SK-N-SH (cell line): ENCODE measurements around the gene ASTN2.

Experiments used
- CTCF ChIP-seq: fragments of 200-600 bp; sonication (generic); IDR thresholded peaks from 2 replicates; pipeline ENCODE4 v1.6.1; 2017; ENCODE audit warnings: antibody characterized with exemption, mild to moderate bottlenecking, moderate library complexity
- EZH2phosphoT487 ChIP-seq: fragments of 200-600 bp; sonication (generic); IDR thresholded peaks from 2 replicates; pipeline ENCODE4 v1.6.1; 2017; ENCODE audit warnings: low read depth, mixed run types, mild to moderate bottlenecking, antibody characterized with exemption, moderate library complexity, borderline replicate concordance
- FOXJ3 ChIP-seq: sonication (generic); formaldehyde crosslinking; IDR thresholded peaks from 2 replicates; pipeline ENCODE4 v1.5.1; 2020; ENCODE audit warnings: mild to moderate bottlenecking, missing genetic modification reagents
- FOXM1 ChIP-seq: IDR thresholded peaks from 2 replicates; pipeline ENCODE4 v1.4.0; 2012; ENCODE audit warnings: low read depth, mild to moderate bottlenecking
- GABPA ChIP-seq: IDR thresholded peaks from 2 replicates; pipeline ENCODE4 v1.4.0; 2012; ENCODE audit warnings: low read depth, mild to moderate bottlenecking
- IRF3 ChIP-seq: fragments of 150-350 bp; IDR thresholded peaks from 2 replicates; pipeline ENCODE4 v1.6.1; 2016; ENCODE audit warnings: mild to moderate bottlenecking, low read depth, low read length
- MAX ChIP-seq: IDR thresholded peaks from 2 replicates; pipeline ENCODE4 v1.4.0; 2012; ENCODE audit warnings: low read depth
- MEF2A ChIP-seq: IDR thresholded peaks from 2 replicates; pipeline ENCODE4 v1.4.0; 2012; ENCODE audit warnings: low read depth, borderline replicate concordance
- TAF1 ChIP-seq: IDR thresholded peaks from 2 replicates; pipeline ENCODE4 v1.6.1; 2012; ENCODE audit warnings: low read depth, mild to moderate bottlenecking, low read length, moderate library complexity, borderline replicate concordance

- no peak for TF ChIP-seq IRF3
- TF ChIP-seq FOXJ3 = no peak
- no peak for TF ChIP-seq CTCF
- no peak for TF ChIP-seq GABPA
- TF ChIP-seq TAF1 = no peak
- no peak for TF ChIP-seq EZH2phosphoT487
- TF ChIP-seq MAX = no peak
- no peak for TF ChIP-seq MEF2A
- no peak for TF ChIP-seq FOXM1
Measured at GRCh38 chr9:116658265-116658664, 756.6 kb downstream of the ASTN2 start.
